Heart left ventricle (tissue), 13 donors: ENCODE measurements around the gene CHAD.

Experiments used
- CTCF ChIP-seq, 12 donors: fragments of 200-600 bp; sonication (generic) in 4 of 12; IDR thresholded peaks; one replicate each; pipeline versions ENCODE4 v1.5.0 to v1.8.0; 2018 to 2022; ENCODE audit warnings: antibody characterized with exemption in 12 of 12, mild to moderate bottlenecking in 5 of 12
- POLR2A ChIP-seq, 2 donors: fragments of 450-650 bp; IDR thresholded peaks; one replicate each; pipeline ENCODE4 v1.6.1; 2017; ENCODE audit warnings: antibody characterized with exemption in 2 of 2, mild to moderate bottlenecking in 2 of 2, moderate library complexity in 2 of 2
- donor health status: ischemic (EF 13 %, LVEDD 7.1; RV severe dilation, severe dysfunction).
- donor health status: DM: no; HTN: yes; CAD: no.
- donor health status: DM: no; HTN: no; CAD: no.
- donor health status: ischemic (EF 25% LVEDD 6.9; RV normal size, moderate dysfunction).
- donor health status: ischemic (EF 25% LVEDD 5.7; RV mildly dilated, moderate dysfunction).
- donor health status: ischemic (EF 35%, LVEDD 5.7; RV mildly dilated, moderate dysfunction).
- donor health status: nonischemic (EF 11% LVEDD 7.7; RV severe dilation, severe dysfunction).
- donor health status: DM: yes; HTN: yes; CAD: no.
- donor health status: PGD.
- donor health status: ischemic (EF 29% LVEDD 5.4; RV normal size, mild dysfunction).
- donor health status: nonischemic (EF 23%, LVEDD 6.1; RV moderate dilation, normal function).

GRCh38 chr17:50461550-50462132, 7.0 kb downstream of the CHAD start:
- TF ChIP-seq CTCF (IDR thresholded peaks at IDR 0.05) (no peak), POLR2A (IDR thresholded peaks at IDR 0.05) (no peak)
